ENCODE data around the gene LUC7L.
"Not testable (repeated sequence)": the region's sequence is repeated elsewhere in the genome, so short reads cannot be mapped to it uniquely, and the experiment has no call there.

Gene LUC7L

GRCh38 chr16:228852-229730 is at the start of gene LUC7L:
TSS of gene LUC7L (minus strand) at chr16:229449. CDS start at chr16:229339, 110 bp downstream.
- DNase-seq (ENCODE audit: low spot score), result peak; percentile 84

GRCh38 chr16:278863-279366 is 49.7 kb upstream of the LUC7L start:
- DNase-seq (ENCODE audit: low spot score), result no peak

- DNase-seq (ENCODE audit: low spot score), result no peak
Observed at GRCh38 chr16:276426-277077, 47.3 kb upstream of the LUC7L start.

- DNase-seq (ENCODE audit: low spot score), result no peak
Observed at GRCh38 chr16:275786-276232, 46.6 kb upstream of the LUC7L start, which contains the start of gene RGS11. TSS of gene RGS11 (minus strand) at chr16:275944. CDS start at chr16:275911, 33 bp downstream.

GRCh38 chr16:275041-275641 is 45.9 kb upstream of the LUC7L start:
- no peak for DNase-seq (ENCODE audit: low spot score)

GRCh38 chr16:273547-274421 is 44.5 kb upstream of the LUC7L start:
- DNase-seq (ENCODE audit: low spot score), result no peak

GRCh38 chr16:272633-273546 is 43.6 kb upstream of the LUC7L start:
- no peak for DNase-seq (ENCODE audit: low spot score)

GRCh38 chr16:270381-271255 is 41.4 kb upstream of the LUC7L start:
- DNase-seq (ENCODE audit: low spot score), result no peak

- DNase-seq (ENCODE audit: low spot score), result no peak
Observed at GRCh38 chr16:269061-269796, 40.0 kb upstream of the LUC7L start.

- DNase-seq (ENCODE audit: low spot score), result no peak
Observed at GRCh38 chr16:268141-269053, 39.1 kb upstream of the LUC7L start.

GRCh38 chr16:267562-267961 is 38.3 kb upstream of the LUC7L start:
- not testable (repeated sequence) for DNase-seq (ENCODE audit: low spot score)

- no peak for DNase-seq (ENCODE audit: low spot score)
Observed at GRCh38 chr16:266258-267164, 37.3 kb upstream of the LUC7L start.

GRCh38 chr16:265711-266110 is 36.5 kb upstream of the LUC7L start:
- DNase-seq (ENCODE audit: low spot score), result peak; percentile 17

GRCh38 chr16:265002-265529 is 35.8 kb upstream of the LUC7L start:
- no peak for DNase-seq (ENCODE audit: low spot score)

GRCh38 chr16:264440-264951 is 35.2 kb upstream of the LUC7L start:
- no peak for DNase-seq (ENCODE audit: low spot score)

GRCh38 chr16:263944-264343 is 34.7 kb upstream of the LUC7L start:
- DNase-seq (ENCODE audit: low spot score), result no peak

Data from COLO829 (cell line).